H9 (cell line): ENCODE data around the gene PTRHD1. TPM values are rescaled to one million over a fixed set of nuclear protein-coding genes. Genes with fewer than 3 reads are reported as not detected.

Experiments
- DNase-seq: peaks from one replicate; pipeline ENCODE4 v3.0.0-alpha.2; 2017
- H2AFZ ChIP-seq: one replicate; pipeline ENCODE4 v1.6.1; 2013; ENCODE audit warnings: mild to moderate bottlenecking, low read length, control low read depth, moderate library complexity
- H2AK5ac ChIP-seq: 2 replicates; pipeline ENCODE4 v1.6.1; 2013; ENCODE audit warnings: low read length, control low read depth, mixed read lengths; ENCODE audit not compliant: insufficient read length
- H2BK120ac ChIP-seq: one replicate; pipeline ENCODE4 v1.6.1; 2013; ENCODE audit warnings: low read depth, mild to moderate bottlenecking, low read length, control low read depth, inconsistent platforms; ENCODE audit not compliant: poor library complexity, severe bottlenecking
- H2BK12ac ChIP-seq: 2 replicates; pipeline ENCODE4 v1.6.1; 2013; ENCODE audit warnings: low read length, control low read depth, mixed read lengths, low read depth; ENCODE audit not compliant: insufficient read length
- H2BK15ac ChIP-seq: 2 replicates; pipeline ENCODE4 v1.6.1; 2013; ENCODE audit warnings: low read depth, low read length, control low read depth
- H2BK20ac ChIP-seq: one replicate; pipeline ENCODE4 v1.6.1; 2013; ENCODE audit warnings: low read depth, mild to moderate bottlenecking, low read length, control low read depth, inconsistent platforms; ENCODE audit not compliant: poor library complexity, severe bottlenecking
- H2BK5ac ChIP-seq: 2 replicates; pipeline ENCODE4 v1.6.1; 2013; ENCODE audit warnings: low read length, control low read depth, mixed read lengths; ENCODE audit not compliant: insufficient read length
- H3K14ac ChIP-seq: 2 replicates; pipeline ENCODE4 v1.6.1; 2013; ENCODE audit warnings: low read length, control low read depth; ENCODE audit not compliant: insufficient read depth
- H3K18ac ChIP-seq: 2 replicates; pipeline ENCODE4 v1.6.1; 2013; ENCODE audit warnings: low read depth, mild to moderate bottlenecking, mixed read lengths, low read length, control low read depth; ENCODE audit not compliant: insufficient read length
- H3K23ac ChIP-seq: 2 replicates; pipeline ENCODE4 v1.6.1; 2013; ENCODE audit warnings: low read length, control low read depth, mixed read lengths, low read depth; ENCODE audit not compliant: insufficient read length
- H3K23me2 ChIP-seq: 2 replicates; pipeline ENCODE4 v1.6.1; 2013; ENCODE audit warnings: low read depth, mild to moderate bottlenecking, mixed read lengths, low read length, control low read depth; ENCODE audit not compliant: insufficient read length, poor library complexity, severe bottlenecking
- H3K27ac ChIP-seq: 2 replicates; pipeline ENCODE4 v1.5.1; 2013; ENCODE audit warnings: low read length, control low read depth, mixed read lengths, low read depth; ENCODE audit not compliant: insufficient read length
- H3K27me3 ChIP-seq: 2 replicates; pipeline ENCODE4 v1.6.1; 2013; ENCODE audit warnings: low read length, control low read depth, inconsistent platforms; ENCODE audit not compliant: insufficient read depth
- H3K4ac ChIP-seq: 2 replicates; pipeline ENCODE4 v1.6.1; 2013; ENCODE audit warnings: low read depth, mild to moderate bottlenecking, control low read depth, inconsistent platforms, low read length, moderate library complexity
- H3K4me1 ChIP-seq: 2 replicates; pipeline ENCODE4 v1.6.1; 2013; ENCODE audit warnings: low read length, control low read depth, inconsistent platforms; ENCODE audit not compliant: insufficient read depth
- H3K4me2 ChIP-seq: 2 replicates; pipeline ENCODE4 v1.6.1; 2013; ENCODE audit warnings: low read length, control low read depth, mixed read lengths; ENCODE audit not compliant: insufficient read length, insufficient read depth
- H3K56ac ChIP-seq: 2 replicates; pipeline ENCODE4 v1.6.1; 2013; ENCODE audit warnings: low read depth, mild to moderate bottlenecking, mixed read lengths, low read length, control low read depth; ENCODE audit not compliant: insufficient read length
- H3K79me1 ChIP-seq: 2 replicates; pipeline ENCODE4 v1.6.1; 2013; ENCODE audit warnings: low read depth, mild to moderate bottlenecking, moderate library complexity, low read length, control low read depth, inconsistent platforms; ENCODE audit not compliant: insufficient read depth, poor library complexity, severe bottlenecking
- H3K79me2 ChIP-seq: 2 replicates; pipeline ENCODE4 v1.6.1; 2013; ENCODE audit warnings: low read length, control low read depth, inconsistent platforms; ENCODE audit not compliant: insufficient read depth
- H3K9ac ChIP-seq: 2 replicates; pipeline ENCODE4 v1.6.1; 2013; ENCODE audit warnings: low read length, control low read depth, mixed read lengths; ENCODE audit not compliant: insufficient read length; ENCODE audit errors: extremely low read depth
- H3K9me3 ChIP-seq: one replicate; pipeline ENCODE4 v1.6.1; 2013; ENCODE audit warnings: low read depth, low read length, inconsistent platforms; ENCODE audit not compliant: control insufficient read depth
- H3T11ph ChIP-seq: one replicate; pipeline ENCODE4 v1.6.1; 2013; ENCODE audit warnings: mild to moderate bottlenecking, low read length, control low read depth, inconsistent platforms
- H4K20me1 ChIP-seq: one replicate; pipeline ENCODE4 v1.6.1; 2013; ENCODE audit not compliant: control insufficient read depth, insufficient read length, insufficient read depth
- H4K5ac ChIP-seq: 2 replicates; pipeline ENCODE4 v1.6.1; 2013; ENCODE audit warnings: low read depth, mild to moderate bottlenecking, mixed read lengths, low read length, control low read depth; ENCODE audit not compliant: insufficient read length
- H4K8ac ChIP-seq: replicated peaks from 2 replicates; pipeline ENCODE4 v1.6.1; 2013; ENCODE audit warnings: low read length, control low read depth, mixed read lengths, low read depth; ENCODE audit not compliant: insufficient read length
- H4K91ac ChIP-seq: 2 replicates; pipeline ENCODE4 v1.6.1; 2013; ENCODE audit warnings: low read depth, mild to moderate bottlenecking, moderate library complexity, mixed read lengths, low read length, control low read depth; ENCODE audit not compliant: insufficient read length
- H3K27ac Mint-ChIP-seq, 3 experiments: 2 replicates in 2 of 3; 3 replicates in 1 of 3; pipeline ENCODE4 v1.8.0; 2020 to 2021; ENCODE audit warnings: mixed read lengths in 3 of 3, mild to moderate bottlenecking in 1 of 3, moderate library complexity in 1 of 3
- H3K27me3 Mint-ChIP-seq: 2 replicates; pipeline ENCODE4 v1.8.0; 2021; ENCODE audit warnings: low read depth, mild to moderate bottlenecking, moderate library complexity, mixed read lengths
- H3K36me3 Mint-ChIP-seq, 3 experiments: 2 replicates in 2 of 3; 3 replicates in 1 of 3; pipeline ENCODE4 v1.8.0; 2020 to 2021; ENCODE audit warnings: low read depth in 3 of 3, mixed read lengths in 3 of 3; ENCODE audit not compliant: insufficient read depth in 1 of 3
- H3K4me1 Mint-ChIP-seq, 2 experiments: 2 replicates each; pipeline ENCODE4 v1.8.0; 2020; ENCODE audit warnings: mixed read lengths in 2 of 2
- H3K4me3 Mint-ChIP-seq, 2 experiments: 2 replicates in 1 of 2; 3 replicates in 1 of 2; pipeline ENCODE4 v1.8.0; 2020 to 2021; ENCODE audit warnings: mild to moderate bottlenecking in 2 of 2, mixed read lengths in 2 of 2, moderate library complexity in 1 of 2
- H3K9me3 Mint-ChIP-seq, 2 experiments: 2 replicates in 1 of 2; 3 replicates in 1 of 2; pipeline ENCODE4 v1.8.0; 2020; ENCODE audit warnings: mild to moderate bottlenecking in 2 of 2, mixed read lengths in 2 of 2, moderate library complexity in 1 of 2
- WGBS: extraction: QIAGEN DNeasy Blood & Tissue Kit; methylation state at CpG from one replicate; pipeline ENCODE4 v1.1.7; 2013; ENCODE audit warnings: missing lambda C conversion rate, low lambda C conversion rate, mixed read lengths; ENCODE audit not compliant: insufficient read length; ENCODE audit errors: extremely low coverage; 5-methylcytosine and 5-hydroxymethylcytosine counted together
- total RNA-seq: library from RNA; stranded (reverse); gene quantifications from 2 replicates; pipeline ENCODE4 v1.2.1, GENCODE V29; 2021
- TF ChIP-seq, protein P1 (sequence below): fragments of 200-600 bp; sonication (generic); conservative IDR thresholded peaks from 3 replicates; pipeline ENCODE4 v1.8.0; 2021; ENCODE audit warnings: antibody characterized with exemption, mild to moderate bottlenecking

The PTRHD1 gene
- total RNA-seq, 1 experiment from 2014 or later, result 43.7 TPM

DNA sequence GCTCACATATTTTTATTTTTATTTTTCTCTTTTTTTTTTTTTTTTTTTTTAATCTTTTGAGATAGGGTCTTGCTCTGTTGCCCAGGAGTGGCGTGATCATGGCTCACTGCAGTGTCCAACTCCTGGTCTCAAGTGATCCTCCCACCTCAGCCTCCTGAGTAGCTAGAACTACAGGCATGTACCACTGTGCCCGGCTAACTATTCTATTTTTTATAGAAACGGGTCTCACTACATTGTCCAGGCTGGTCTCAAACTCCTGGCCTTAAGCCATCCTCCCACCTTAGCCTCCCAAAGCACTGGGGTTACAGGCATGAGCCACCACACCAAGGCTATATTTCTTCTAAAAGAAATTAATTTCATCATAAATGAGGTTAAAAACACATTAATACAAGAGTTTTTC, 45.9 kb downstream of the PTRHD1 start:
- no peaks in the 10 kb centered on the region for H3K4me1 ChIP-seq
- no peak overlapping the region for H2AFZ ChIP-seq
- DNase-seq, result no peak
- H2BK5ac ChIP-seq, result no peak overlapping the region
- H3K9me3 Mint-ChIP-seq, result no peaks in the 10 kb centered on the region
- peaks cover 2 to 5% of the 10 kb centered on the region in 2 experiments; a peak in 3 of 4 replicates for H3K4me1 Mint-ChIP-seq
- H3K36me3 Mint-ChIP-seq, result no peaks in the 10 kb centered on the region
- H2BK120ac ChIP-seq, result no peak overlapping the region
- no peak overlapping the region for H3K27ac Mint-ChIP-seq
- H4K91ac ChIP-seq, result no peak overlapping the region
- no peak overlapping the region for H3K23ac ChIP-seq
- H2AK5ac ChIP-seq, result no peak overlapping the region
- H3K4me2 ChIP-seq, result no peak overlapping the region
- no peaks in the 10 kb centered on the region for H3K27me3 Mint-ChIP-seq
- H3K27ac ChIP-seq, result no peak overlapping the region
- no peak overlapping the region for H4K8ac ChIP-seq
- H2BK15ac ChIP-seq, result no peak overlapping the region
- H3K79me1 ChIP-seq, result no peaks in the 10 kb centered on the region
- H3K4me3 Mint-ChIP-seq, result no peak overlapping the region
- no peak overlapping the region for H3K14ac ChIP-seq
- H3K9me3 ChIP-seq, result no peaks in the 10 kb centered on the region
- no peaks in the 10 kb centered on the region for H4K20me1 ChIP-seq
- H2BK20ac ChIP-seq, result no peak overlapping the region
- H3K56ac ChIP-seq, result no peak overlapping the region
- TF ChIP-seq, protein P1, sequence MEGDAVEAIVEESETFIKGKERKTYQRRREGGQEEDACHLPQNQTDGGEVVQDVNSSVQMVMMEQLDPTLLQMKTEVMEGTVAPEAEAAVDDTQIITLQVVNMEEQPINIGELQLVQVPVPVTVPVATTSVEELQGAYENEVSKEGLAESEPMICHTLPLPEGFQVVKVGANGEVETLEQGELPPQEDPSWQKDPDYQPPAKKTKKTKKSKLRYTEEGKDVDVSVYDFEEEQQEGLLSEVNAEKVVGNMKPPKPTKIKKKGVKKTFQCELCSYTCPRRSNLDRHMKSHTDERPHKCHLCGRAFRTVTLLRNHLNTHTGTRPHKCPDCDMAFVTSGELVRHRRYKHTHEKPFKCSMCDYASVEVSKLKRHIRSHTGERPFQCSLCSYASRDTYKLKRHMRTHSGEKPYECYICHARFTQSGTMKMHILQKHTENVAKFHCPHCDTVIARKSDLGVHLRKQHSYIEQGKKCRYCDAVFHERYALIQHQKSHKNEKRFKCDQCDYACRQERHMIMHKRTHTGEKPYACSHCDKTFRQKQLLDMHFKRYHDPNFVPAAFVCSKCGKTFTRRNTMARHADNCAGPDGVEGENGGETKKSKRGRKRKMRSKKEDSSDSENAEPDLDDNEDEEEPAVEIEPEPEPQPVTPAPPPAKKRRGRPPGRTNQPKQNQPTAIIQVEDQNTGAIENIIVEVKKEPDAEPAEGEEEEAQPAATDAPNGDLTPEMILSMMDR, result no peak
- H3K27me3 ChIP-seq, result no peaks in the 10 kb centered on the region
- WGBS, result no CpG with 5 or more reads among the region's 3 CpGs
- no peak overlapping the region for H4K5ac ChIP-seq
- no peak overlapping the region for H3K4ac ChIP-seq
- H3K79me2 ChIP-seq, result no peaks in the 10 kb centered on the region
- no peak overlapping the region for H3K9ac ChIP-seq
- no peak overlapping the region for H3T11ph ChIP-seq
- H3K23me2 ChIP-seq, result no peaks in the 10 kb centered on the region
- H2BK12ac ChIP-seq, result no peak overlapping the region
- H3K18ac ChIP-seq, result no peak overlapping the region
